GM18526 (cell line): Measurements from ENCODE around the gene KATNB1.

Source experiments
- POLR2A ChIP-seq: IDR thresholded peaks from 3 replicates; pipeline ENCODE4 v1.6.1; 2011; ENCODE audit not compliant: insufficient read length; ENCODE audit errors: extremely low read depth

Gene KATNB1

GRCh38 chr16:57798953-57799599 is 63.5 kb downstream of the KATNB1 start:
- no peak for TF ChIP-seq POLR2A

GRCh38 chr16:57799600-57800199 is 64.1 kb downstream of the KATNB1 start:
- TF ChIP-seq POLR2A = no peak

- TF ChIP-seq POLR2A = no peak
Measured at GRCh38 chr16:57800200-57801097, 64.9 kb downstream of the KATNB1 start.

GRCh38 chr16:57801098-57801808 is 65.7 kb downstream of the KATNB1 start:
- no peak for TF ChIP-seq POLR2A

- no peak for TF ChIP-seq POLR2A
Measured at GRCh38 chr16:57801809-57802340, 66.3 kb downstream of the KATNB1 start.

- TF ChIP-seq POLR2A = no peak
Measured at GRCh38 chr16:57802341-57803133, 67.0 kb downstream of the KATNB1 start, which contains the start of gene KIFC3. Gene KIFC3, minus strand, starts transcription at chr16:57802491. Its CDS starts 4,248 bp downstream, at chr16:57798243.

- TF ChIP-seq POLR2A = no peak
Measured at GRCh38 chr16:57803134-57803990, 67.8 kb downstream of the KATNB1 start.

- no peak for TF ChIP-seq POLR2A
Measured at GRCh38 chr16:57804111-57804837, 68.7 kb downstream of the KATNB1 start.

GRCh38 chr16:57805176-57805575 is 69.6 kb downstream of the KATNB1 start:
- no peak for TF ChIP-seq POLR2A
